GM12801 (cell line): ENCODE measurements around the gene ATL1.

ENCODE experiments used
- CTCF ChIP-seq: IDR thresholded peaks from one replicate; pipeline ENCODE4 v1.5.1; 2011; ENCODE audit warnings: control low read depth; ENCODE audit not compliant: insufficient read length; ENCODE audit errors: extremely low read depth

Gene ATL1

DNA sequence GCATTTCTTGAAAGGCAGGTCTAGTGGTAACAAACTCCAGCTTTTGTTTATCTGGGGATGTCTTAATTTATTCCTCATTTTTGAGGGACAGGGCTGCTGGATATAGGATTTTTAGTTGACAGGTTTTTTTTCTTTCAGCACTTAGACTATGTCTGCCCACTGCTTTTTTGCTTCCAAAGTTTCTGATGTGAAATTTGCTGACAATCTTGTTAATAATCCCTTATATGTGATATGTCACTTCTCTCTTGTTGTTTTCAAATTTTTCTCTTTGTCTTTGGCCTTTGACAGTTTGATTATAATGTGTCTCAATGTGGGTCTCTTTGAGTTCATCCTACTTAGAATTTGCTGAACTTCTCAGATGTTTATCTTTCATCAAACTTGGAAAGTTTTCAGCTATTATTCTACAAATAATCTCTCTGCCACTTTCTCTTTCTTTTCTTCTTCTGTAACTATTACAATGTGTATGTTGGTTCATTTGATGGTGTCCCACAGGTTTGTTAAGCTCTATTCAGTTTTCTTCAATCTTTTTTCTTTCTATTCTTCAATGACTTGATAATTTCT lies 9.8 kb downstream of the ATL1 start:
- TF ChIP-seq CTCF = no peak

GRCh38 chr14:50573862-50574261 lies 13.9 kb downstream of the ATL1 start:
- TF ChIP-seq CTCF = no peak

- no peak for TF ChIP-seq CTCF
These were observed 15.8 kb downstream of the ATL1 start for GRCh38 chr14:50575769-50576168.

DNA sequence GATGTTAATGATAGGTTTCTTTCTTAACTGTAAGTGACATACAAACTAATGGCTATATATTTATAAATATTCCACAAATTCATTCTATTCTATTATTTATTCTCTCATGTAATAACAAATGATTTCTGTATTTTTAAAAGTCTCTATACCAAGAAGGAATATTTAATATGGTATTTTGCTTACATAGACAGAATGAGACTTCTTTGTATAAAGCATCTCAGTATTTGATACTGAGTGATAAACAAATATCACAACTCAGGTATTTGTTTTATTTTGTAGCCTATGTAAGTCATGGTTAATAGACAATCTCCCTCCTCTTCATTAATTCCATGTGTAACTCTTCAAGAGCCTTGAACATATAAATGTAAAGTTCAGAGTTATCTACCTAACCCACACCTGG lies 18.0 kb downstream of the ATL1 start:
- no peak for TF ChIP-seq CTCF

DNA sequence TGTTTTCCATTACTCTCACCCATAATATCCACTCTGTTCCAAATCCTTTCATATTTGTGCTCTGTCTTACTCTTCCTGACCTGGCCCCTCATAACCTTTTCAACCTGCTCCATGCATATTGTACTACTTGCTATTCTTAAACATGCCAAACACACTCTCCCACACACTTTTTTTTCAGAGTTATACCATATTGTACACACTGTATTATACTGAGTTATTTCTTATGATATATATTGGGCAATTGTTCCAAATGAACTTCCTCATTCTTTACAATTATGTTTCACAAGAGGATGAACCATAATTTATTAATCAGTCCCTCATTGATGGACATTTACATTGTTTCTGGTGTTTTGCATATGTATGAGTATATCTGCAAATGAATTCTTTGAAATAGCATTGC lies 18.5 kb downstream of the ATL1 start:
- no peak for TF ChIP-seq CTCF

DNA sequence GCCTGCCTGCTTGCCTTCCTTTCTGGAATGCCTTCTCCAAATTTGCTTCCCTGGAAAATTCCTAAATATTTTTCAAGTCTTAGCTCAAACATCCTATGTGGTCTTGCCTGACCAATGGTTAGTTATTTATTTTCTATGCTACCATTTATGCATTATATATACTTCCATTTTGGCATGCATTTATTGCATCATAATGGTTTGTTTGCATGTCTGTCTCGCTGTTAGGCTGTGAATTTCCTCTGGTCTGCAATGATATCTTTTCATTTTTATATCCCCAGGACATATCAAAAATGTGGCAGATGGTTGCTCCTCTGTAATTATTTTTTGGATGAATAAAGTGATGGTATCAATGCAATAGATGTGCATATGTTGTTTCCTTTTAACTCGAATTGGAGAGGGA lies 30.5 kb downstream of the ATL1 start:
- TF ChIP-seq CTCF = no peak

DNA sequence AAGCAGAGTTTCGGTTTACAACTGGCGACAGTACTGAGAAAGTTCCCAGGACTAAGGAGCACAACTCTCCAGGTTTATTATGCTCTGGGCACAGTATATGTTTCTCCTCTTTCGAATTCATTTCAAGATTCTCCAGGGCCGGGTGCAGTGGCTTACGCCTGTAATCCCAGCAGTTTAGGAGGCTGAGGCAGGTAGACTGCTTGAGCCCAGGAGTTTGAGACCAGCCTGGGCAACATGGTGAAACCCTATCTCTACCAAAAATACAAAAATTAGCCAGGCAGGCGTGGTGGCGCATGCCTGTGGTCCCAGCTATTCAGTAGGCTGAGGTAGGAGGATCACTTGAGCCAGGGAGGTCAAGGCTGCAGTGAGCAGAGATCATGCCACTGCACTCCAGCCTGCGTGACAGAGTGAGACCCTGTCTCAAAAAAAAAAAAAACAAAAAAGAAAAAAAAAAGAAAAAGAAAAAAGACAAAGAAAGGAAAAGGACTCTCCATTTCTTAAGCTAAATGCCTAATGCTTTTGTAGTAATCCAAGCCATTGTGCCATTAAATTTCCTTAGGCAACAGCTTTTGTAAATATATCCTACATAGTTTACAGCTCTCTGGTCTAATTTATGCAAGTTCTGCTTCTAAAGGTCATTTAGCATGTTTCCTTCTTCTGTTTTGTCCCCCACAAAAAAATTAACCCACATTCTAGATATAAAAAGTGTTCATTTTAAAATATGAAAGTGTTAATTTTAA lies 34.8 kb downstream of the ATL1 start:
- no peak for TF ChIP-seq CTCF
